IPS-18a (cell line): ENCODE data around the gene MTHFD2.

ENCODE experiments used
- H3K27ac ChIP-seq: one replicate; pipeline ENCODE4 v1.5.1; 2013; ENCODE audit warnings: low read length
- H3K27me3 ChIP-seq: one replicate; pipeline ENCODE4 v1.6.1; 2013; ENCODE audit warnings: mild to moderate bottlenecking, low read length; ENCODE audit not compliant: control insufficient read depth, insufficient read depth
- H3K36me3 ChIP-seq: one replicate; pipeline ENCODE4 v1.6.1; 2013; ENCODE audit warnings: low read depth, low read length; ENCODE audit not compliant: control insufficient read depth
- H3K4me1 ChIP-seq: one replicate; pipeline ENCODE4 v1.6.1; 2013; ENCODE audit warnings: low read depth, low read length; ENCODE audit not compliant: control insufficient read depth
- H3K4me3 ChIP-seq: one replicate; pipeline ENCODE4 v1.5.1; 2013; ENCODE audit warnings: low read length
- H3K9ac ChIP-seq: one replicate; pipeline ENCODE4 v1.6.1; 2013; ENCODE audit warnings: mild to moderate bottlenecking, low read length, moderate library complexity
- H3K9me3 ChIP-seq: one replicate; pipeline ENCODE4 v1.6.1; 2013; ENCODE audit warnings: low read depth, low read length; ENCODE audit not compliant: control insufficient read depth

MTHFD2 gene

GRCh38 chr2:74233648-74234047 lies 35.2 kb downstream of the MTHFD2 start:
- H3K9ac ChIP-seq: no peak overlapping the region
- no peaks in the 10 kb centered on the region for H3K27me3 ChIP-seq
- no peak overlapping the region for H3K4me3 ChIP-seq
- H3K27ac ChIP-seq: no peak overlapping the region
- no peaks in the 10 kb centered on the region for H3K36me3 ChIP-seq
- H3K9me3 ChIP-seq: no peaks in the 10 kb centered on the region
- H3K4me1 ChIP-seq: no peaks in the 10 kb centered on the region

GRCh38 chr2:74235041-74235440 lies 36.6 kb downstream of the MTHFD2 start:
- Histone ChIP-seq H3K27me3 (no peaks in the 10 kb centered on the region), H3K4me3 (no peak overlapping the region), H3K27ac (no peak overlapping the region), H3K4me1 (no peaks in the 10 kb centered on the region), H3K9ac (no peak overlapping the region), H3K36me3 (no peaks in the 10 kb centered on the region), H3K9me3 (no peaks in the 10 kb centered on the region)

GRCh38 chr2:74238879-74239278 lies 40.5 kb downstream of the MTHFD2 start:
- no peaks in the 10 kb centered on the region for H3K9me3 ChIP-seq
- no peaks in the 10 kb centered on the region for H3K27me3 ChIP-seq
- H3K9ac ChIP-seq: no peak overlapping the region
- H3K4me3 ChIP-seq: no peak overlapping the region
- no peaks in the 10 kb centered on the region for H3K36me3 ChIP-seq
- H3K27ac ChIP-seq: no peak overlapping the region
- H3K4me1 ChIP-seq: no peaks in the 10 kb centered on the region

GRCh38 chr2:74239346-74239745 lies 40.9 kb downstream of the MTHFD2 start:
- H3K9ac ChIP-seq: no peak overlapping the region
- no peak overlapping the region for H3K27ac ChIP-seq
- H3K9me3 ChIP-seq: no peaks in the 10 kb centered on the region
- H3K27me3 ChIP-seq: no peaks in the 10 kb centered on the region
- H3K4me1 ChIP-seq: no peaks in the 10 kb centered on the region
- no peaks in the 10 kb centered on the region for H3K36me3 ChIP-seq
- H3K4me3 ChIP-seq: no peak overlapping the region

GRCh38 chr2:74242354-74243071 lies 44.1 kb downstream of the MTHFD2 start:
- no peaks in the 10 kb centered on the region for H3K9me3 ChIP-seq
- no peak overlapping the region for H3K4me3 ChIP-seq
- H3K4me1 ChIP-seq: no peaks in the 10 kb centered on the region
- H3K27me3 ChIP-seq: no peaks in the 10 kb centered on the region
- H3K27ac ChIP-seq: no peak overlapping the region
- H3K36me3 ChIP-seq: no peaks in the 10 kb centered on the region
- H3K9ac ChIP-seq: no peak overlapping the region

- H3K36me3 ChIP-seq: no peaks in the 10 kb centered on the region
- H3K4me1 ChIP-seq: no peaks in the 10 kb centered on the region
- no peak overlapping the region for H3K4me3 ChIP-seq
- H3K27ac ChIP-seq: no peak overlapping the region
- H3K9me3 ChIP-seq: no peaks in the 10 kb centered on the region
- no peaks in the 10 kb centered on the region for H3K27me3 ChIP-seq
- no peak overlapping the region for H3K9ac ChIP-seq
Observed at GRCh38 chr2:74244286-74244685, 45.9 kb downstream of the MTHFD2 start.

- H3K4me1 ChIP-seq: no peaks in the 10 kb centered on the region
- H3K9ac ChIP-seq: no peak overlapping the region
- no peaks in the 10 kb centered on the region for H3K36me3 ChIP-seq
- H3K27me3 ChIP-seq: no peaks in the 10 kb centered on the region
- no peak overlapping the region for H3K27ac ChIP-seq
- H3K4me3 ChIP-seq: no peak overlapping the region
- H3K9me3 ChIP-seq: no peaks in the 10 kb centered on the region
Observed at GRCh38 chr2:74246496-74247195, 48.2 kb downstream of the MTHFD2 start.

- H3K9ac ChIP-seq: no peak overlapping the region
- H3K4me3 ChIP-seq: no peak overlapping the region
- no peaks in the 10 kb centered on the region for H3K9me3 ChIP-seq
- H3K4me1 ChIP-seq: no peaks in the 10 kb centered on the region
- no peaks in the 10 kb centered on the region for H3K27me3 ChIP-seq
- no peak overlapping the region for H3K27ac ChIP-seq
- no peaks in the 10 kb centered on the region for H3K36me3 ChIP-seq
Observed at GRCh38 chr2:74249406-74250122, 51.1 kb downstream of the MTHFD2 start.

- Histone ChIP-seq H3K27me3 (no peaks in the 10 kb centered on the region), H3K4me3 (no peak overlapping the region), H3K27ac (no peak overlapping the region), H3K9me3 (no peaks in the 10 kb centered on the region), H3K4me1 (no peaks in the 10 kb centered on the region), H3K36me3 (no peaks in the 10 kb centered on the region), H3K9ac (no peak overlapping the region)
Observed at GRCh38 chr2:74250189-74250631, 51.8 kb downstream of the MTHFD2 start.

- no peaks in the 10 kb centered on the region for H3K4me1 ChIP-seq
Observed at GRCh38 chr2:74252036-74252435, 53.6 kb downstream of the MTHFD2 start.

GRCh38 chr2:74252862-74253261 lies 54.4 kb downstream of the MTHFD2 start:
- Histone ChIP-seq H3K9me3 (no peaks in the 10 kb centered on the region), H3K9ac (no peak overlapping the region), H3K4me1 (no peaks in the 10 kb centered on the region), H3K27ac (no peak overlapping the region), H3K27me3 (no peaks in the 10 kb centered on the region), H3K36me3 (no peaks in the 10 kb centered on the region), H3K4me3 (no peak overlapping the region)

More at GRCh38 chr2:74252036-74252435, 53.6 kb downstream of the MTHFD2 start:
- no peak overlapping the region for H3K4me3 ChIP-seq
- H3K27me3 ChIP-seq: no peaks in the 10 kb centered on the region
- H3K9me3 ChIP-seq: no peaks in the 10 kb centered on the region
- H3K36me3 ChIP-seq: no peaks in the 10 kb centered on the region
- no peak overlapping the region for H3K9ac ChIP-seq
- H3K27ac ChIP-seq: no peak overlapping the region
